WTC11 (cell line): ENCODE data around the gene SLC44A3. TPM values are rescaled to one million over a fixed set of nuclear protein-coding genes. Genes with fewer than 3 reads are reported as not detected.

Source experiments
- ATAC-seq: fragments of 200-7000 bp; cut with Tn5 transposase; 2 replicates; pipeline ENCODE4 v1.10.0; 2021; ENCODE audit warnings: mild to moderate bottlenecking, moderate library complexity
- CTCF ChIA-PET: fragments of 300-600 bp; sonication (Branson Sonifier 250); formaldehyde crosslinking; loops from one replicate; lab custom pipeline; 2021; ENCODE audit warnings: antibody characterized with exemption; lab: Charles Lee
- POLR2A ChIA-PET: fragments of 350-600 bp; sonication (Branson Sonifier 250); formaldehyde crosslinking; loops from one replicate; lab custom pipeline; 2021; ENCODE audit warnings: antibody characterized with exemption; lab: Charles Lee
- DNase-seq: peaks from one replicate; pipeline ENCODE4 v3.0.0; 2021; ENCODE audit warnings: low spot score
- H3K27ac Mint-ChIP-seq: 2 replicates; pipeline ENCODE4 v1.8.0; 2021; ENCODE audit warnings: mixed read lengths
- H3K27me3 Mint-ChIP-seq: 2 replicates; pipeline ENCODE4 v1.8.0; 2021; ENCODE audit warnings: low read depth, mild to moderate bottlenecking, moderate library complexity, mixed read lengths
- H3K36me3 Mint-ChIP-seq: 2 replicates; pipeline ENCODE4 v1.8.0; 2021; ENCODE audit warnings: mixed read lengths
- H3K4me1 Mint-ChIP-seq: 2 replicates; pipeline ENCODE4 v1.8.0; 2022; ENCODE audit warnings: mixed read lengths
- H3K4me3 Mint-ChIP-seq: 2 replicates; pipeline ENCODE4 v1.8.0; 2021; ENCODE audit warnings: mild to moderate bottlenecking, moderate library complexity, mixed read lengths
- H3K9me3 Mint-ChIP-seq: 2 replicates; pipeline ENCODE4 v1.8.0; 2021; ENCODE audit warnings: mixed read lengths
- ATF3 ChIP-seq: sonication (generic); formaldehyde crosslinking; conservative IDR thresholded peaks from 2 replicates; pipeline ENCODE4 v1.8.1; 2022; ENCODE audit warnings: mild to moderate bottlenecking, missing genetic modification reagents
- GRHL2 ChIP-seq: fragments of 250-450 bp; sonication (Bioruptor Pico); IDR thresholded peaks from 2 replicates; pipeline ENCODE4 v1.8.0; 2022; ENCODE audit warnings: mild to moderate bottlenecking, moderate library complexity; ENCODE audit not compliant: insufficient replicate concordance, severe bottlenecking
- IRF1 ChIP-seq: sonication (generic); formaldehyde crosslinking; IDR thresholded peaks from 2 replicates; pipeline ENCODE4 v1.8.0; 2023; ENCODE audit warnings: missing genetic modification reagents
- JAZF1 ChIP-seq: fragments of 250-450 bp; sonication (Bioruptor Pico); IDR thresholded peaks from 2 replicates; pipeline ENCODE4 v1.9.0; 2021; ENCODE audit warnings: moderate library complexity, mild to moderate bottlenecking, inconsistent platforms
- JUN ChIP-seq: sonication (generic); formaldehyde crosslinking; IDR thresholded peaks from 2 replicates; pipeline ENCODE4 v1.8.0; 2023; ENCODE audit warnings: mild to moderate bottlenecking, missing genetic modification reagents
- NFATC4 ChIP-seq: fragments of 250-450 bp; sonication (Bioruptor Pico); IDR thresholded peaks from 2 replicates; pipeline ENCODE4 v1.9.0; 2021; ENCODE audit warnings: mild to moderate bottlenecking
- NR1H2 ChIP-seq: sonication (generic); formaldehyde crosslinking; IDR thresholded peaks from 2 replicates; pipeline ENCODE4 v1.9.0; 2021; ENCODE audit warnings: mild to moderate bottlenecking, moderate library complexity, missing genetic modification reagents
- SMAD3 ChIP-seq: sonication (generic); formaldehyde crosslinking; IDR thresholded peaks from 2 replicates; pipeline ENCODE4 v1.8.0; 2022; ENCODE audit warnings: missing genetic modification reagents, mild to moderate bottlenecking, borderline replicate concordance
- SP1 ChIP-seq: sonication (generic); formaldehyde crosslinking; conservative IDR thresholded peaks from 2 replicates; pipeline ENCODE4 v1.8.1; 2022; ENCODE audit warnings: missing genetic modification reagents
- USF2 ChIP-seq: sonication (generic); formaldehyde crosslinking; IDR thresholded peaks from 2 replicates; pipeline ENCODE4 v1.8.1; 2023; ENCODE audit warnings: mild to moderate bottlenecking, missing genetic modification reagents, moderate library complexity
- ZNF232 ChIP-seq: sonication (generic); formaldehyde crosslinking; IDR thresholded peaks from 2 replicates; pipeline ENCODE4 v1.8.0; 2022; ENCODE audit warnings: mild to moderate bottlenecking, missing genetic modification reagents
- ZNF263 ChIP-seq: sonication (generic); formaldehyde crosslinking; IDR thresholded peaks from 2 replicates; pipeline ENCODE4 v1.8.1; 2022; ENCODE audit warnings: low read depth, mild to moderate bottlenecking, moderate library complexity, missing genetic modification reagents
- ZNF512 ChIP-seq: sonication (generic); formaldehyde crosslinking; IDR thresholded peaks from 2 replicates; pipeline ENCODE4 v1.8.1; 2022; ENCODE audit warnings: missing genetic modification reagents, borderline replicate concordance
- ZNF532 ChIP-seq: fragments of 250-450 bp; sonication (Bioruptor Pico); IDR thresholded peaks from 2 replicates; pipeline ENCODE4 v1.9.0; 2021; ENCODE audit warnings: mild to moderate bottlenecking, borderline replicate concordance
- total RNA-seq: library from RNA; stranded (reverse); gene quantifications from 3 replicates; pipeline ENCODE4 v1.2.3, GENCODE V29; 2021
- TF ChIP-seq, protein P1 (sequence below): sonication (generic); formaldehyde crosslinking; IDR thresholded peaks from 2 replicates; pipeline ENCODE4 v1.8.1; 2023; ENCODE audit warnings: mild to moderate bottlenecking, missing genetic modification reagents
- TF ChIP-seq, protein P2 (sequence below): sonication (generic); formaldehyde crosslinking; IDR thresholded peaks from 2 replicates; pipeline ENCODE4 v1.8.0; 2023; ENCODE audit warnings: missing genetic modification reagents, mild to moderate bottlenecking, borderline replicate concordance
- TF ChIP-seq, protein P3 (sequence below): fragments of 200-600 bp; IDR thresholded peaks from 2 replicates; pipeline ENCODE4 v1.8.0; 2022; ENCODE audit warnings: antibody characterized with exemption
- TF ChIP-seq, protein P4 (sequence below): sonication (generic); formaldehyde crosslinking; IDR thresholded peaks from 2 replicates; pipeline ENCODE4 v1.8.1; 2022; ENCODE audit warnings: low read depth, mild to moderate bottlenecking, moderate library complexity, missing genetic modification reagents, borderline replicate concordance

The SLC44A3 gene
- total RNA-seq, 1 experiment from 2014 or later, result 4.7 TPM

- ATAC-seq (peak; percentile 9), DNase-seq (peak; percentile 17)
- POLR2A ChIA-PET, result interaction anchor here (1.3 kb wide), 1 partner anchor 278 kb away, joined by 3 read pairs; the partner anchor contains the start of gene F3
- H3K36me3 Mint-ChIP-seq, result no peaks in the 10 kb centered on the region; the same call in 1 of the 2 replicates
- H3K4me3 Mint-ChIP-seq, result peak overlapping the region; percentile 84
- CTCF ChIA-PET, result interaction anchor here (1.1 to 3.8 kb wide), 2 partner anchors 35 to 224 kb away, joined by 5 to 18 read pairs; no protein-coding TSS in a partner anchor
- H3K27ac Mint-ChIP-seq, result no peak overlapping the region
- H3K9me3 Mint-ChIP-seq, result peaks cover 16% of the 10 kb centered on the region
- H3K4me1 Mint-ChIP-seq, result peaks cover 20% of the 10 kb centered on the region
- H3K27me3 Mint-ChIP-seq, result peaks cover 3% of the 10 kb centered on the region; the same call in 1 of the 2 replicates
- TF ChIP-seq ATF3 (CRISPR knock-in tag), result no peak
- no peak for TF ChIP-seq ZNF512 (CRISPR knock-in tag)
- TF ChIP-seq SP1, result no peak
- TF ChIP-seq NFATC4 (CRISPR knock-in tag), result no peak
- no peak for TF ChIP-seq ZNF232 (CRISPR knock-in tag)
- TF ChIP-seq JUN (CRISPR knock-in tag), result no peak
- TF ChIP-seq NR1H2 (CRISPR knock-in tag), result no peak
- TF ChIP-seq ZNF532 (CRISPR knock-in tag), result no peak
- TF ChIP-seq IRF1 (CRISPR knock-in tag), result no peak
- TF ChIP-seq, protein P1, sequence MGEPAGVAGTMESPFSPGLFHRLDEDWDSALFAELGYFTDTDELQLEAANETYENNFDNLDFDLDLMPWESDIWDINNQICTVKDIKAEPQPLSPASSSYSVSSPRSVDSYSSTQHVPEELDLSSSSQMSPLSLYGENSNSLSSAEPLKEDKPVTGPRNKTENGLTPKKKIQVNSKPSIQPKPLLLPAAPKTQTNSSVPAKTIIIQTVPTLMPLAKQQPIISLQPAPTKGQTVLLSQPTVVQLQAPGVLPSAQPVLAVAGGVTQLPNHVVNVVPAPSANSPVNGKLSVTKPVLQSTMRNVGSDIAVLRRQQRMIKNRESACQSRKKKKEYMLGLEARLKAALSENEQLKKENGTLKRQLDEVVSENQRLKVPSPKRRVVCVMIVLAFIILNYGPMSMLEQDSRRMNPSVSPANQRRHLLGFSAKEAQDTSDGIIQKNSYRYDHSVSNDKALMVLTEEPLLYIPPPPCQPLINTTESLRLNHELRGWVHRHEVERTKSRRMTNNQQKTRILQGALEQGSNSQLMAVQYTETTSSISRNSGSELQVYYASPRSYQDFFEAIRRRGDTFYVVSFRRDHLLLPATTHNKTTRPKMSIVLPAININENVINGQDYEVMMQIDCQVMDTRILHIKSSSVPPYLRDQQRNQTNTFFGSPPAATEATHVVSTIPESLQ, result no peak
- no peak for TF ChIP-seq SMAD3 (CRISPR knock-in tag)
- TF ChIP-seq, protein P2, sequence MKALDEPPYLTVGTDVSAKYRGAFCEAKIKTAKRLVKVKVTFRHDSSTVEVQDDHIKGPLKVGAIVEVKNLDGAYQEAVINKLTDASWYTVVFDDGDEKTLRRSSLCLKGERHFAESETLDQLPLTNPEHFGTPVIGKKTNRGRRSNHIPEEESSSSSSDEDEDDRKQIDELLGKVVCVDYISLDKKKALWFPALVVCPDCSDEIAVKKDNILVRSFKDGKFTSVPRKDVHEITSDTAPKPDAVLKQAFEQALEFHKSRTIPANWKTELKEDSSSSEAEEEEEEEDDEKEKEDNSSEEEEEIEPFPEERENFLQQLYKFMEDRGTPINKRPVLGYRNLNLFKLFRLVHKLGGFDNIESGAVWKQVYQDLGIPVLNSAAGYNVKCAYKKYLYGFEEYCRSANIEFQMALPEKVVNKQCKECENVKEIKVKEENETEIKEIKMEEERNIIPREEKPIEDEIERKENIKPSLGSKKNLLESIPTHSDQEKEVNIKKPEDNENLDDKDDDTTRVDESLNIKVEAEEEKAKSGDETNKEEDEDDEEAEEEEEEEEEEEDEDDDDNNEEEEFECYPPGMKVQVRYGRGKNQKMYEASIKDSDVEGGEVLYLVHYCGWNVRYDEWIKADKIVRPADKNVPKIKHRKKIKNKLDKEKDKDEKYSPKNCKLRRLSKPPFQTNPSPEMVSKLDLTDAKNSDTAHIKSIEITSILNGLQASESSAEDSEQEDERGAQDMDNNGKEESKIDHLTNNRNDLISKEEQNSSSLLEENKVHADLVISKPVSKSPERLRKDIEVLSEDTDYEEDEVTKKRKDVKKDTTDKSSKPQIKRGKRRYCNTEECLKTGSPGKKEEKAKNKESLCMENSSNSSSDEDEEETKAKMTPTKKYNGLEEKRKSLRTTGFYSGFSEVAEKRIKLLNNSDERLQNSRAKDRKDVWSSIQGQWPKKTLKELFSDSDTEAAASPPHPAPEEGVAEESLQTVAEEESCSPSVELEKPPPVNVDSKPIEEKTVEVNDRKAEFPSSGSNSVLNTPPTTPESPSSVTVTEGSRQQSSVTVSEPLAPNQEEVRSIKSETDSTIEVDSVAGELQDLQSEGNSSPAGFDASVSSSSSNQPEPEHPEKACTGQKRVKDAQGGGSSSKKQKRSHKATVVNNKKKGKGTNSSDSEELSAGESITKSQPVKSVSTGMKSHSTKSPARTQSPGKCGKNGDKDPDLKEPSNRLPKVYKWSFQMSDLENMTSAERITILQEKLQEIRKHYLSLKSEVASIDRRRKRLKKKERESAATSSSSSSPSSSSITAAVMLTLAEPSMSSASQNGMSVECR (CRISPR knock-in tag), result no peak
- no peak for TF ChIP-seq JAZF1 (CRISPR knock-in tag)
- no peak for TF ChIP-seq USF2 (CRISPR knock-in tag)
- TF ChIP-seq, protein P3, sequence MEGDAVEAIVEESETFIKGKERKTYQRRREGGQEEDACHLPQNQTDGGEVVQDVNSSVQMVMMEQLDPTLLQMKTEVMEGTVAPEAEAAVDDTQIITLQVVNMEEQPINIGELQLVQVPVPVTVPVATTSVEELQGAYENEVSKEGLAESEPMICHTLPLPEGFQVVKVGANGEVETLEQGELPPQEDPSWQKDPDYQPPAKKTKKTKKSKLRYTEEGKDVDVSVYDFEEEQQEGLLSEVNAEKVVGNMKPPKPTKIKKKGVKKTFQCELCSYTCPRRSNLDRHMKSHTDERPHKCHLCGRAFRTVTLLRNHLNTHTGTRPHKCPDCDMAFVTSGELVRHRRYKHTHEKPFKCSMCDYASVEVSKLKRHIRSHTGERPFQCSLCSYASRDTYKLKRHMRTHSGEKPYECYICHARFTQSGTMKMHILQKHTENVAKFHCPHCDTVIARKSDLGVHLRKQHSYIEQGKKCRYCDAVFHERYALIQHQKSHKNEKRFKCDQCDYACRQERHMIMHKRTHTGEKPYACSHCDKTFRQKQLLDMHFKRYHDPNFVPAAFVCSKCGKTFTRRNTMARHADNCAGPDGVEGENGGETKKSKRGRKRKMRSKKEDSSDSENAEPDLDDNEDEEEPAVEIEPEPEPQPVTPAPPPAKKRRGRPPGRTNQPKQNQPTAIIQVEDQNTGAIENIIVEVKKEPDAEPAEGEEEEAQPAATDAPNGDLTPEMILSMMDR, result no peak
- TF ChIP-seq, protein P4, sequence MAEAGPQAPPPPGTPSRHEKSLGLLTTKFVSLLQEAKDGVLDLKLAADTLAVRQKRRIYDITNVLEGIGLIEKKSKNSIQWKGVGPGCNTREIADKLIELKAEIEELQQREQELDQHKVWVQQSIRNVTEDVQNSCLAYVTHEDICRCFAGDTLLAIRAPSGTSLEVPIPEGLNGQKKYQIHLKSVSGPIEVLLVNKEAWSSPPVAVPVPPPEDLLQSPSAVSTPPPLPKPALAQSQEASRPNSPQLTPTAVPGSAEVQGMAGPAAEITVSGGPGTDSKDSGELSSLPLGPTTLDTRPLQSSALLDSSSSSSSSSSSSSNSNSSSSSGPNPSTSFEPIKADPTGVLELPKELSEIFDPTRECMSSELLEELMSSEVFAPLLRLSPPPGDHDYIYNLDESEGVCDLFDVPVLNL (CRISPR knock-in tag), result no peak
- no peak for TF ChIP-seq GRHL2
- TF ChIP-seq ZNF263 (CRISPR knock-in tag), result no peak
These were observed 766 bp upstream of the SLC44A3 start for GRCh38 chr1:94819238-94819944.
